Measurements from ENCODE around the gene TRAPPC12.
A peak's percentile ranks its signal among the peaks of the same experiment; 100 is the strongest.
"Not testable (repeated sequence)": the region's sequence is repeated elsewhere in the genome, so short reads cannot be mapped to it uniquely, and the experiment has no call there.

The TRAPPC12 gene

DNA sequence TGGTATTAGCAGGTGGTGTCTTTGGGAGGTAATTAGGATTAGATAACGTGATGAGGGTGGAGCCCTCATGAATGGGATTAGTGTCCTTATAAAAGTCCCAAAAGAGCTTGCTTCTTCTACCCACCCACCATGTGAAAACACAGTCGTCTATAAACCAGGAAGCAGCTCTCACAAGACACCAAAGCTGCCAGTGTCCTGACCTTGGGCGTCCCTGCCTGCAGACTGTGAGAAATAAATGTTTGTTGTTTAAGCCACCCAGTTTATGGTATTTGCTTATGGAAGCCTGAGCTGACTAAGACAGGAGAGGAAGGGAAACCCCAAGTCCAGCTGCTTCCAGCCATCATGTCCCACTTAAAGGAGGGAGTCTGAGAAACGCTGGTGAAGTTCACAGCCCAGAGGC lies 126.3 kb downstream of the TRAPPC12 start:
- DNase-seq (ENCODE audit: low read depth in 2 of 2): no peak

DNA sequence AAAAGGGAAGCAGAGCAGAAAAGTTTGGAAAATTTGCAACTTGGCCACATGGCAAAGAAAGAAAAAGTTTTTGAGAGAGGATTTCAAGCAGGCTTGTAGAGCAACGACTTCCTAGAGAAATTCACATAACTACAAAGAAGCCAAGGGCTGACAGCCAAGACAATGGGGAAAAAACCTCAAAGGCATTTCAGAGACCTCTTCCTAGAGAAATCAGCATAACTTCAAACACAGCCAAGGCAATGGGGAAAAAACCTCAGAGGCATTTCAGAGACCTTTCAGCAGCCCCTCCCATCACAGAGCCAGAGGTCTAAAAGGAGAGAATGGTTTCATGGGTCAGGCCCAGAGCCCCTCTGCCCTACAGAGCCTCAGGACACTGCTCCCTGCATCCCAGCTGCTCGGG lies 132.6 kb downstream of the TRAPPC12 start:
- DNase-seq (ENCODE audit: low read depth in 2 of 2): no peak

DNA sequence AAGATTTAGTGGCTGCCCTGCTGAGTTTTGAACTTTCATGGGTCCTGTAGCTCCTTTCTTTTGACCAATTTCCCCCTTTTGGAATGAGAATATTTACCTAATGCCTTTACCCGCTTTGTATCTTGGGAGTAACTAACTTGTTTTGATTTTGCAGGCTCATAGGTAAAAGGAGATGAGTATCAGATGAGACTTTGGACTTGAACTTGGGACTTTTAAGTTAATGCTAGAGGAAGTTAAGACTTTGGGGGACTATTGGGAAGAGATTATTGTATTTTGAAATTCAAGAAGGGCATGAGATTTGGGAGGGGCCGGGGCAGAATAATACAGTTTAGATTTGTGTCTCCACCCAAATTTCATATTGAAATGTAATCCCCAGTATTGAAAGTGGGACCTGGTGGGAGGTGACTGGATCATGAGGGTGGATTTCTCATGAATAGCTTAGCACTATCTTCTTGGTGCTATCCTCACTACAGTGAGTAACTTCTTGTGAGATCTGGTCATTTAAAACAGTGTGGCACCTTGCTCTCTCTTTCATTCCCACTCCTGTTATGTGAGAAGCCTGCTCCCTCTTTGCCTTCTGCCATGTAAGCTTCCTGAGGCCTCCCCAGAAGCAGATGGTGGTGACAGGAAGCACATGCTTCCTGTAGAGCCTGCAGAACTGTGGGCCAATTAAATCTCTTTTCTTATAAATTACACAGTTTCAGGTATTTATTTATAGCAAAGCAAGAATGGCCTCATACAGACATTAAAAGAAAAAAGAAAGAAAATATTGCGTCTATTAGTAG lies 133.7 kb downstream of the TRAPPC12 start:
- DNase-seq (ENCODE audit: low read depth in 2 of 2): no peak

DNA sequence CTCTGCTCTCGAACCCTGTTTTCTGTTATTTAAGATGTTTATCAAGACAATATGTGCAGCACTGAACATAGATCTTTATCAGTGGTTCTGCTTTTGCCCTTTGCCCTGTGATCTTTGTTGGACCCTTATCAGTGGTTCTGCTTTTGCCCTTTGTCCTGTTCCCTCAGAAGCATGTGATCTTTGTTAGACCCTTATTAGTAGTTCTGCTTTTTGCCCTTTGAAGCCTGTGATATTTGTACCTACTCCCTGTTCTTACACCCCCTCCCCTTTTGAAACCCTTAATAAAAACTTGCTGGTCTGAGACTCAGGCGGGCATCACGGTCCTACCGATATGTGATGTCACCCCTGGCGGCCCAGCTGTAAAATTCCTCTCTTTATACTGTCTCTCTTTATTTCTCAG lies 135.9 kb downstream of the TRAPPC12 start:
- DNase-seq (ENCODE audit: low read depth in 2 of 2): not testable (repeated sequence)

DNA sequence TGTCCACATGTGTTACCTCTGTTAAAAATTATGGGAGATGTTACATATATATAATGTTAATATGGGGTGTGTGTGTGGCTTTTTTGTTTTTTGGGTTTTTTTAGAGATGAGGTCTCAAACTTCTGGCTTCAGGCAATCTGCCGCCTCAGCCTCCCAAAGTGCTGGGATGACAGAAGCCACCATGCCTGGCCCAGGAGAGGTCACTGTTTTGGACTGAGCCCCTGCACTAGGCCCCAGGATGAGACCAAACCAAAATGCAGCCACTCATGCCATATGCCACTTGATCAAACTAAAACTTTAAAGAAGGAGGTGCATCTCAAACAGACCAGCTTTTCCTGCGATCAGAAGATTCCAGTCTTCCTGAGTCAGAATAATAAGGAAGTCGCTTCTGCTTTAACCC lies 137.3 kb downstream of the TRAPPC12 start:
- DNase-seq (ENCODE audit: low read depth in 2 of 2): no peak

DNA sequence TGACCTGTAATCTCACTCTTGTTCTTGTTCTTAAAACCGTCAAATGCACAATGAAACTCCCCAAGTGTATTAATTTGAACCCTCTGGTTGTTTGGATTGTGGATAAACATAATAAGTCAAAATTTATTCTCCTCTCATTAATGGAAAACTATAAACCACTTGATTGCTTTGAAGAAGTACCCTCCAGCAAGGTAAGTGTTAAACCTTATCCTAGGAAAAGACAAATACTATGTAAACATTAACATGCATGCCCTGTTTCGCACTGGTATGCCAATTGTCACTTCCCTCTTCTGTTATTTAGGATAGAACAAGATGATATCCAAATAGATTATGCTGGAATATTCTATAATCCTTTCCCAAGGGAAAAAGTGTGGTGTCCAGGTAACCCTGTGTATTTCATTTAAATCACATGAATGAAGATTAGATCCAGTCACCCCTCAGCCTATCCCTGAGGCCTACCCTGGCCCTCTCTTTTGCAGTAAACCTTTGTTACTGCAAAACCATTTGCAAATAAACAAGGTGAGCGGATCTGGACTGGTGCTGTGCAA lies 138.5 kb downstream of the TRAPPC12 start:
- no peak for DNase-seq (ENCODE audit: low read depth in 2 of 2)

DNA sequence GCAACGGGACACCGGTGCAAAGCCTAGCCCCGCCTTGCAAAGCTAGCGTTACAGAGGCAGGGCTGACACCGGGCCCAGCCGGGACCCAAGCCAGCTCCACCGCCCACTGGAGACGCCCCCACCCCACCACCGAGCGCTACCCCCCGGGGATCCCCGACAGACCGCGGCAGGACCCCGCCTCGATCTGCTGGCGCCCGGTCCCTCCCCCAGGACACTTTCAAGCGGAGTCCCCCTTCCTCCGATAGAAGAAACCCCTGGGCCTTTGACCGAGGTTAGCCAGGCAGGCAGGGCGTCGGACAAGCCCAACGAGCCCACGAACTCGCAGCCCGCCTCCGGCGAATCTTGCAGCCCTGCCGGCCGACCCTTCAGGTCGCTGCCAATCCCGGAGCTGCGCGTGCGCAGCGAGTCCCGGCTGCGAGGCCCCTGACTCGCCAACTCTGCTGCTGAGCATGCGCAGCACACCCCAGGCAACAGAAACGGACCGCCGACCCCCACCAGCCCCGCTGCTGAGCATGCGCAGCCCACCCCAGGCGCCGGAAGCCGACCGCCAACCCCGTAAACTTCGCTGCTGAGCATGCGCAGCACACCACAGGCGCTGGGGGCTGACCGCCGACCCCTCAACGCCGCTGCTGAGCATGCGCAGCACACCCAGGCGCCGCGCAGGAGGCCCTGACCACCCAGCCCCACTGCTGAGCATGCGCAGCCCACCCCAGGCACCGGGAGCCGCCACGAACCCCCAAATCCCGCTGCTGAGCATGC lies 139.2 kb downstream of the TRAPPC12 start:
- DNase-seq (ENCODE audit: low read depth in 2 of 2): peak; percentile 99

DNA sequence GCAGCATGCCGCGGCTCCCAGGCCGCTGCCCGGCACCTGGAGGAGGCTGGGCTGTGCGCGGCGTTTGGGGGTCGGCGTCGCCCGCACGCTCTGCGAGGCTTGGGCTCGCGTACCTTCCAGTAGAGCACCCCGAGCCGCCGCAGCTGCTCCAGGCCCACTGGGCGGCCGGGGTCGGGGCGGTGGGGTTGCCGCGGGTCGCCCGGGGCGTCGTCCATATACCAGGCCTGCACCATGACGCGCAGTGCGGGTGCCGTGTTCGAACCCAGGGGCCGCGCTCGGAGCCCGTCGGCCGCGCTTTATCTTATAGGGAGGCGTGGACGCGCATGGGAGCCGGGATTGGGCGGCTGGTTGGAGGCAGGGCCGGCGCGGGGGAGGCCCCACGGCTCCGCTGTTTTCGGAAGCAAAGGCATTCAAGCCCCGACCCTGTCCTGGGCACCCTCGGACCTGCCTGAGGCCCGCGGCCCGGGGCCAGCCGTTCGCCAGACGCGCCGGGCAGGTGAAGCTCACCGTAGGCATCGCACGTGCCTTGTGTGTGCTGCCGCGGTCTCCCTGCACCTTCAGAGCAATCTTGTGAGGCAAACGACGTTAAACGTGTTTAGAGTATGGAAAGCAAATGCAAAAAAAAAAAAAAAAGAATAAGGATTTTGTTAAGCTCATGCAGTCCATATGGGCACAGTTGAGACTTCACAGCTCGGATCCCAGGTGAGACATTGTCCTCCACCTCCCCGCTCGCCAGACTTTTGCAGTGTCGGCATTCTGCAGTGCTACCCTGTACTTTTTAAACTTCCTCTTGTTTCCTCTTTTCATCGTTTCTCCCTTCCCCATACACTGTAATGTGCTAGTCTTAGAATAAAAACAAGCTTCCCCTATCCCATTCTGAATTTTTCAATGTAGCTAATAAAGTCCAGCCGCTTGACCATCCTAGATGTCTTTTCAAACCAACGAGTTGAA lies 140.0 kb downstream of the TRAPPC12 start, which contains the start of gene ADI1:
TSS of gene ADI1 (minus strand) at position 277 of the 951 bp plus-strand sequence. CDS start at position 233, 44 bp downstream.
- peak; percentile 69 to 71 for DNase-seq (ENCODE audit: low read depth in 2 of 2)

DNA sequence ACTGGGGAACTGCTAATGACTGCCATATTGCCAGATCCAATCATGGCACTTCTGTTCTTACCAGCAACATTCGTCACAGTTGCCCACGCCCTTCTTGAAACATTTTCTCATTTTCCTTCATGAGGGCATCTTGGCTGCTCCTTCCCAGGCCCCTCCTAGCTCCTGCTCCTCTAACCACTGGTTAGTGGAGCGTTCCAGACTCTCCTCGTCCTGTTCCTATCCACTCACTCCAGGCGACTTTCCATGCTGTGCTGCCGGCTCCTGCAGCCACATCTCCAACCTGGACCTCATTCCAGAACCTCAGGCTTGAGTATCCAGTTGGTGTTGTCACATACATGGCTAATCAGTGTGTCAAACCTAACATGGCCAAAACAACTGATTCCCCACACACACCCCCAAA lies 141.1 kb downstream of the TRAPPC12 start:
- DNase-seq (ENCODE audit: low read depth in 2 of 2): no peak

DNA sequence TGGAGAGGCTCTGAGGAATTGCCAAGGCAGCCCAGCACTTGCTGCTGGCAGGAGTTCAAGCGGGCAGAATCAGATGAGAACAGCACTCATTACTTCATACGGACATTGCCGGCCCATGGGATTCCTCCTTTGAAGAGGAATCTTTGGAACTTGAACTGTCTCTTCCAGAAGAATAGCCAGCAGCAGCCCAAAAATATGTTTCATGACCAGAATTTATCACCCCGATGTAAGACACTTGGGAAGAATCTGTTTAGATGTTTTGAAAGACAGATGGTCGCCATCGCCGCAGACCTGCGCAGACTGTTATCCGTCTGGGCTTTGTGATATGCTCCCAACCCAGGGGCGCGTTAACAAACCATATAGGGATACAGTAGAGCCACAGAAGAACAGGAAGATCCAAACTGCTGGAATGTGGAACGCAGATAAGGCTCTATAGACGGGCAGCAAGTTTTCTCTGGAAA lies 143.5 kb downstream of the TRAPPC12 start:
- no peak for DNase-seq (ENCODE audit: low read depth in 2 of 2)

DNA sequence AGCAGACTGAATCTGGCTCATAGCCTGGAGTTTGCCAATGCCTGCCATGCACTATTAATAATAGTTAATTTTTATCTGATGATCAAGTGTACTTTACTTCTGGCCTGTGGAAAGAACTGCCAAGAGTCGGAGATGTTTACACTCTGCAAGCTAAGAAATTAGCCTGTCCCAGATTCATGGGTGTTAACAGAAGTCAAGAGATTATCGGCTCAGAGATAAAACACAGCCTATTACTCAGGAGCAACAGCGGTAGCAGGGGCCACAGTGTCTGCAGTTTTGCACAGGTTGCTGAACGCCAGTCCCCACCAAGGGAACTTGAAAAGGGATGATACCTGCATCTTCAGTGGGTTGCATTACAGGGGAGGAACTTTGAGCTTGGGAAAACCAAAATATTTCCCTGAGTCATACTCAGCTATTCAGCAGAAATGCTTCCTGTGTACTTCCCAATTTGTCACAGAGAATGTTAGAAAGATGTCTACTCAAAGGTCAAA lies 144.1 kb downstream of the TRAPPC12 start:
- no peak for DNase-seq (ENCODE audit: low read depth in 2 of 2)

DNA sequence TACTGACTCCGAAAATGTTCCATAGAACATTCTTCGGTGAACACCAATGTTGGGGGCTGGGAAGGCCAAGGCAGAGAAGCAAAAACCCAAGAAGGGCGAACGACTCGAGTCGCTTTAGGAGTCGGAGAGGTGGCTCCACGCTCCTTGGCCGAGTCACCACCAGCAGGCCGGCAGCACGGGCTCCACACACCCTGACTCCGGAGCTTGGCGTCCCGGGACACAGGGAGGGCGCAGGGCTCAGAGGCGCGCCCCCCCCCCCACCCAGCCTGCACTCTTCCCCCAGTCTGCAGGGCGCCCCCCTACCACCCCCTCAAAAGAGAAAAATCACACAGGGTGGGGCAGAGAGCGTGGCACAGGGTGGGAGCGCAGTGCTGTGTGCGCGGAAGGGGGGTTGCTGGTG lies 147.4 kb downstream of the TRAPPC12 start:
- DNase-seq (ENCODE audit: low read depth in 2 of 2): no peak

DNA sequence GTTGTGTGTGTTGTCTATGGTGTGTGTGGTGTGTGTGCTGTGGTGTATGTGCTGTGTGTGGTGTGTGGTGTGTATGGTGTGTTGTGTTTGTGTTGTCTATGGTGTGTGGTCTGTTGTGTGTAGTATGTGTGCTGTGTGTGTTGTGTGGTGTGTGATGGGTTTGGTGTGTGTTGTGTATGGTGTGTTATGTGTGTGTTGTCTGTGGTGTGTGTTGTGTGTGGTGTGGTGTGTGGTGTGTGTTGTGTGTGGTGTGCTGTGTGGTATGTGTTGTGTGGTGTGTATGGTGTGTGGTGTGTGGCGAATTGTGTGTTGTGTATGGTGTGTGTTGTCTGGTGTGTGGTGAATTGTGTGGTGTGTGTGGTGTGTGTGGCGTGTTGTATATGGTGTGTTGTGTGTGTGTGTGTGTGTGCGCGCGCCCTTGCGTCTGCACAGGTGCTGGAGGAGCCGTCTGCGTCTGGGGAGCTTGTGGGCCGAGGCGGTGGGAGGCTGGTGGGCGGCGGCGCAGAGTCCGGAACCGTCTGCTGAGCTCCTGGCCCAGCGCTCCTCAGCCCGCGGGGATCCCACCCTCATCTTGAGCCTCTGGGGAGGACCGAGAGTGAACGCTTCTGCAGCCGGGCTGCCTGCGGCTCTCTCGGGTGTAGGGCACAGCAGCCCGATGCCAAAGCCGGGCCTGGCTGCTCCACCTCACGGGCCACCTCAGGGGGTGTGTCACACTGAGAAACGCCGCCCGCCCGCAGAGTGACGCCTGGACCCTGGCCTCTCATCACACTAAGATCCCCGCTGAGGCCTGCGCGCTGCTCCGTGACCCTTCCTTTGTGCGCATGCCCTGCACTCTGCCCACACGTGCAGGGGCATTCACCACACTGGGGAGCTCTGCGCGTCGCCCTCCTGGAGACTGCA lies 148.6 kb downstream of the TRAPPC12 start:
- no peak for DNase-seq (ENCODE audit: low read depth in 2 of 2)

Measured in stimulated activated CD8-positive, alpha-beta memory T cell treated with anti-CD3 and anti-CD28 coated beads, Interleukin-15, amount 100 ng/mL, for 48 hours (primary cell).